Mucosa of stomach (tissue), 1 donor: ENCODE data around the gene VGF.

Source experiments
- H3K27me3 ChIP-seq: one replicate; pipeline ENCODE4 v1.7.0; 2013; ENCODE audit warnings: mild to moderate bottlenecking, low read length; ENCODE audit not compliant: control insufficient read depth, insufficient read depth
- H3K36me3 ChIP-seq: one replicate; pipeline ENCODE4 v1.7.0; 2013; ENCODE audit warnings: low read length; ENCODE audit not compliant: control insufficient read depth, insufficient read depth
- H3K4me1 ChIP-seq: one replicate; pipeline ENCODE4 v1.7.0; 2013; ENCODE audit warnings: mild to moderate bottlenecking, low read length; ENCODE audit not compliant: control insufficient read depth, insufficient read depth
- H3K4me3 ChIP-seq: one replicate; pipeline ENCODE4 v1.7.0; 2013; ENCODE audit warnings: low read length
- H3K9ac ChIP-seq: one replicate; pipeline ENCODE4 v1.7.0; 2013; ENCODE audit warnings: mild to moderate bottlenecking, low read length, moderate library complexity
- H3K9me3 ChIP-seq: one replicate; pipeline ENCODE4 v1.7.0; 2013; ENCODE audit warnings: mild to moderate bottlenecking, low read length, moderate library complexity; ENCODE audit not compliant: control insufficient read depth
- donor health status: Pancreatic carcinoma.

Gene VGF

DNA sequence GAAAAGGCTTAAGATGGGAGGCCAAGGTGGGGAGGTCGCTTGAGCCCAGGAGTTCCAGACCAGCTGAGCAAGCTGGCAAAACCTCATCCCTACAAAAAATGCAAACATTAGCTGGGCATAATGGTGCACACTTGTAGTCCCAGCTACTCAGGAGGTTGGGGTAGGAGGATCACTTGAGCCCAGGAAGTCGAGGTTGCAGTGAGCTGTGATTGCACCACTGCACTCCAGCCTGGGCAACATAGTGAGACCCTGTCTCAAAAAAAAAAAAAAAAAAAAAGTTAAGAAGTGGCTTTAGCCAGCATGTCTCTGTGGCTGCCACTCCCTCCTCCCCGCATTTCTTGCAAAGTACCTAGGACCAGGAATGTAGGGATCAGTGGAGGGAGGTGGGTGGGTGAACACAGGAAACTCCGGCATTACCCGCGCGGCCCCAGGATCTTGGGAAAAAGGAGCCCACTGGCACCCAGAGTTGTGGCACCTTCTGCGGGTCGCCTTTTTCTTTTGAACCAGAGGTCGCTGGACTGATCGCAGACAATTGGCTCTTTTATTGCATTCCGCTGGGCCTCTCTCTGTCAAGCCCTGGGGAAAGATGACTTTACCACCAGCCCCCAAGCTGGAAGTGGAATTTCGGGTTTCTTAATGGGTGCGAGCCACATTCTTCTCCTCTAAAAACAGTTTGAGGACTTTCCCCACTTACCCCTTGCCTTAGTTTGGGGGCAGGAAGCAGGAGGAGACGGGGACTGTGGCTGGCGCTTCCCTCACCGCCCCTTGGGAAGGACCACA, 3.5 kb downstream of the VGF start:
- peaks cover 29% of the 10 kb centered on the region for H3K4me1 ChIP-seq
- H3K27me3 ChIP-seq: peaks cover 46% of the 10 kb centered on the region
- H3K9me3 ChIP-seq: no peaks in the 10 kb centered on the region
- H3K36me3 ChIP-seq: peaks cover 5% of the 10 kb centered on the region
- no peak overlapping the region for H3K4me3 ChIP-seq
- H3K9ac ChIP-seq: no peak overlapping the region

DNA sequence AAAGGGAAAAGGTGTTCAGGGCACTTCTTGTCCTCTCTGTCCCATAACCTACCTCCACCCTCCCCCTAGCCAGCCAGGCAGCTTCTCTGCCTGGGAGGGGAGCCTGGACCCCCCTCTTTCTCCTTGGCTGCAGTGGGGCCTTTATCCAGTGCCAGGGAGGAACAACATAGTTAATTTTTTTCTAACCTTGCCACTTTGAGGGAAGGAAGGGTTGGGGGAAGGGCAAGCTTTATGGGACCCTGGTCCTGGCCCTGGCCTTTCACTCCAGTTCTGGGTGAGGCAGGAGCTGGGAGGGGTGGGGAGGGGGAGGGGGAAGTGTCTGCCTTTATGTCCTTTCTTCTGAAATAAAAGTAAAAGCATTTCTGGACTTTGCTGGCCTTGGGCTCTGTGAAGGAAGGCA, 4.5 kb downstream of the VGF start:
- Histone ChIP-seq H3K9ac (no peak overlapping the region), H3K27me3 (peaks cover 37% of the 10 kb centered on the region), H3K36me3 (peaks cover 5% of the 10 kb centered on the region), H3K4me3 (no peak overlapping the region), H3K9me3 (no peaks in the 10 kb centered on the region), H3K4me1 (peaks cover 33% of the 10 kb centered on the region)

DNA sequence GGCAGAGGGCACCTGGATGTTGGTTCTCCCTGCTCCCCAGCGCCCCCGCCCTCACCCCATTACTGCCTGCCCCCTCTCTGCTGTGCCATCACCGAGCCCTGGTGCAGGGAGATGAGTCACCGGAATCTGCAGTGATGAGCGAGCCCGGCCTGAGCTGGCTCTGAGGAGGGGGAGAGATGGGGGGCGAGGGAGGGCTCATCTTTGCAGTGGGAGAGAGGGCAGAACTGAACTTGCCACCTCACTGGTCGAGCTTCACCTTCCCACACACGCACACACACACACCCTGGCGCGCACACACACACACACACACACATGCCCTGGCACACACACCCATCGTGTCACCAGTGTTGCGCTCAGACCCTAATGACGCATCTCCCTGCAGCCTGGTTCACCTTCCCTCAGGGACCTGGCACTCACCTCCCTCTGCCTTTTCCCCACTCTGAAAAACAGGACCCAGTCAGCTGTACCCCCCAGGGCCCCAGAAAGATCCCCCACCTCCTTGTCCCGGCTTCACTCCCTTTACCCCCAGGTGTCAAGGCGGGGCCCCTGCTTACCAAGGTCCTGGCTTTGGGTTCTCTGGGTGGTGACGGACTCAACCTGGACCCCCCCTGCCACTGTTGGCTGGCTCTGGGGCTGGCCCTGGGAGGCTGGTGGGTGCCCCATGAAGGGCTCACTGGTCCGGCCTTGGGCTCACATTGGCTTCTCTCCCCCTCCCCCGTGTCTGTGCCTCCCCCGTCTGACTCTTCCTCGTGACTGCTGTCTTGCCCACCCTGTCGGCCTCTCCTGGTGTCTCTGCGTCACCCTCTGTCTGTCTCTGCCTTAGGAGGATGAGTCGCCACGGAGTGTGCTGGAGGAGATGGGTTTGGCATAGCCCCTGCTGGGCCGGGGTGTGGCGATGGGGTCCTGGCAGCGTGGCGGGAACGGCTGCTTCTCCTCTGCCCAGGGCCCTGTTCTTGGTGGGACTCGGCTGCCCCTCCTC, 5.4 kb downstream of the VGF start:
- H3K4me3 ChIP-seq: no peak overlapping the region
- H3K36me3 ChIP-seq: peaks cover 5% of the 10 kb centered on the region
- no peak overlapping the region for H3K9ac ChIP-seq
- H3K4me1 ChIP-seq: peaks cover 31% of the 10 kb centered on the region
- H3K27me3 ChIP-seq: peaks cover 30% of the 10 kb centered on the region
- H3K9me3 ChIP-seq: no peaks in the 10 kb centered on the region

DNA sequence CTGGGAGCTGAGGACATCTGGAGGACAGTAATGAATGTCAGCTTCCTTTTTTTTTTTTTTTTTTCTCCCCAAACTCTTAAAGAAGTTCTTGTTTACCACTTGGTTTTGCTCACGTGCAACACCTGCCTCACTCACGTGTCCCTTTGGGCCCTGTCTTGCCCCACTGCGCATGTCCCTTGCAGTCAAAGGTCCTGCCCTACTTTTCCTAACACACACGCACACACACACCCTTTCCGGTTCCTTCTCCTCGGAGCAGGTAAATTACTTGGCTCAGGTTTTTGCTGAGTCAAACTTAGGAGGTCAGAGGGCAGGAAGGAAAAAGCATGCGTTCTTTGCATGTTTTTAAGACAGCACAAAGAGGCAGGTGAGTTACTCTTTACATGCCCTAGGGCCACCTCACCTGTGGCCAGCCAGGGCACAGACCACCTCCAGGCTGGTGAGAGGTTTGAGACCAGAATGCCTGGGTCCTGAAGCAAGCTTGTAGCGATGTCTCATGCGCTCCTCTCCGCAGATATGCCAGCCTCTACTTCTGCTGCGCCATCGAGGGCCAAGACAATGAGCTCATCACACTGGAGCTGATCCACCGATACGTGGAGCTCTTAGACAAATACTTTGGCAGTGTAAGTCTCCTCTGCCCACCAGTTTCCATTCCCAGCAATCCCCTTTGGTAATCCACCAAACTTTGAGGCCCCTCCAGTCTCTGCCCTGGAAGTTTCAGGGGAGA, 8.3 kb downstream of the VGF start:
- Histone ChIP-seq H3K9me3 (no peaks in the 10 kb centered on the region), H3K4me1 (peaks cover 19% of the 10 kb centered on the region), H3K4me3 (no peak overlapping the region), H3K27me3 (peaks cover 3% of the 10 kb centered on the region), H3K36me3 (peaks cover 5% of the 10 kb centered on the region), H3K9ac (no peak overlapping the region)

DNA sequence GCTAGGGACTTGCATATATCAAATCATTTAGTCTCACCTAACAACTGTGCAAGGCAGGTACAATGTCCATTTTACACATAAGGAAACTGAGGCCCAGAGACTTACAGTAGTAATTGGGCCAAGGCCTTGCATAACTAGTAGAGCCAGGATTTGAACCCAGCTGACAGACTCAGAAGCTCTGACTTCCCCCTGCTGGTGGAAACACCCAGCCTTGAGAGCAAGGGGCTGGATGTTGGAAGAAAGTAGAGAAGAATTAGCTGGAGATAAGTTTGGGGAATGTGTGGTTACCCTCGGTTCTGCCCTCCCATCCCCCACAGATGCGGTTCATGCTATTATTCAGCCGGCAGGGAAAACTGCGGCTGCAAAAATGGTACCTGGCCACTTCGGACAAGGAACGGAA, 9.1 kb downstream of the VGF start:
- no peak overlapping the region for H3K9ac ChIP-seq
- no peak overlapping the region for H3K4me3 ChIP-seq
- H3K36me3 ChIP-seq: peaks cover 5% of the 10 kb centered on the region
- H3K27me3 ChIP-seq: no peaks in the 10 kb centered on the region
- H3K9me3 ChIP-seq: no peaks in the 10 kb centered on the region
- H3K4me1 ChIP-seq: peaks cover 19% of the 10 kb centered on the region

DNA sequence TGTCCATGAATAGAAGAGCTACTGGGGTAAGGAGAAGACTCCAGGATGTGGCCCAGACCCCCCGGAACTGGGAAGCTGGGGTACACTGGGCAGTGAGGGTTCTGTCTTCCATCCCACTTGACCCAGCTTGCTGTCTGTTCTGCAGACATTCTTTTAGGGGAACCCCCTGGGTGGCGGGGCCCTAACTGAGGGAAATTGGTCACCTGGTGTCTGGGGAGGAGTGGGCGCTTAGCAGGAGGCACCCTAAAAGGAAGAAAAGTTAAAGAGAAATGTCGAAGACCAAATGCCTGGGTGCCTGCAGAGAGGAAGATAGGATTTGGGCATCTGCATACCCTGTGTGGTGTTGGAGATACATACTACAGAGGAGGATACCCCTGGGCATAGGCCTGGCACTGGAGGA, 10.1 kb downstream of the VGF start:
- peaks cover 19% of the 10 kb centered on the region for H3K4me1 ChIP-seq
- H3K27me3 ChIP-seq: no peaks in the 10 kb centered on the region
- peaks cover 5% of the 10 kb centered on the region for H3K36me3 ChIP-seq
- H3K9ac ChIP-seq: peak overlapping the region; percentile 75
- H3K9me3 ChIP-seq: no peaks in the 10 kb centered on the region
- peak overlapping the region; percentile 19 for H3K4me3 ChIP-seq

DNA sequence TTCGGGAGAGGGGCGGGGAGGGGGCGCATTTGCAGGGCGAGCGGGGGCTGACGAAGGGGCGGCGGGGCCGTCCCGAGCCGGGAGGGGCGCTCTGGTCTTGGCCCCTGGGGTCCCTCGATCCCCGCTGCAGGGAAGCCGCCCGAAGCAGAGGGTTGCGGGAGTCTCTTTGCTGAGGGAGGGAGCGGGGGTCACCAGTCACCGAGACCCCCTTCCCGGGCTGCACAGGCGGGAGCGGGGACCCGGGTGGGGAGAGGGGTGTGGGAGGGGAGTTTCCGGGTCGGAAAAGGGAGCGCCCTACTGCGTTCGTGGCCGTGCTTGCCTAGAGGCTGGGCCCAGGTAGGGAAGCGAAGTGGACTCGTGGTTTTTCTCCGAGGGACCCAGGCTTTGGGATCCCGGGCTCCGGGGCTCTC, 10.7 kb downstream of the VGF start:
- H3K4me1 ChIP-seq: peaks cover 19% of the 10 kb centered on the region
- H3K27me3 ChIP-seq: no peaks in the 10 kb centered on the region
- peaks cover 5% of the 10 kb centered on the region for H3K36me3 ChIP-seq
- peak overlapping the region; percentile 19 for H3K4me3 ChIP-seq
- H3K9me3 ChIP-seq: no peaks in the 10 kb centered on the region
- H3K9ac ChIP-seq: peak overlapping the region; percentile 75

DNA sequence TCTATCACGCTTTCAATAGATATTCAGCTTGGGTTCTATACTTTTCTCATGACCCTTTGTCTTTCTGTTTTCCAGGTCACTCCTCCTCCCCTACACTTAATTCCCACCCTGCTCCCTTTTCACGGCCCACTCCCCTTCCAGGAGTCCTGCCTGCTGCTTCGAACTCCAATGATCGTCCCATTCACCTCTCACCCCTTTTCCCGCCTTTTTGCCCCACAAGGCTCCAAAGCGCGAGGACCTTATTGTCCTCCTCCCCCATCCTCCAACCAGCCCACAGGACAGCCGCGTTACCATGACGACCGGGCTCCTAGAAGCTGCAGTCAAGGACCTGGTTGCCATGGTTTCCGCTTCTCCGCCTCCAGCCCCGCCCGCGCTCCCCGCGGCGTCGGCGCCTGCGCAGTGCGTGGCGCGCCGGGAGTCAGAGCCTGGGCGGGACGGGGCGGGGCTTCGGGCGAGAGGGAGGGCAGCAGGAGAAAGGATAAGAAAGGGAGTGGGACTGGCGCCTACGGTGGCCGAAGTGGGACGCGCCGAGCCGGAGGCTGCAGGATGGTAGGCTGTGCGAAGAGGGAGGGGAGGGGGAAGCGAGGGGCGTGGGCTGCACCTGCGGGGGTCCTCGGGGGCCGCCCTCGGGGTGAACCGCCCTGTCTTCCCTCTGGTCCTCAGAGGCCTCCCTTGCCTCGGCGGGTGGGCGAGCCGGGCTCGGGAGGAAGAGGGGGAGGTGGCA, 11.2 kb downstream of the VGF start, which contains the start of gene AP1S1:
Gene AP1S1 (plus strand): TSS at position 508 of the 724 bp plus-strand sequence. CDS start 39 bp downstream, at position 547.
- Histone ChIP-seq H3K4me3 (peak within 1 kb of the TSS; percentile 19), H3K27me3 (no peaks in the 10 kb centered on the region), H3K4me1 (peaks cover 19% of the 10 kb centered on the region), H3K36me3 (peaks cover 5% of the 10 kb centered on the region), H3K9me3 (no peaks in the 10 kb centered on the region), H3K9ac (peak within 1 kb of the TSS; percentile 75)

DNA sequence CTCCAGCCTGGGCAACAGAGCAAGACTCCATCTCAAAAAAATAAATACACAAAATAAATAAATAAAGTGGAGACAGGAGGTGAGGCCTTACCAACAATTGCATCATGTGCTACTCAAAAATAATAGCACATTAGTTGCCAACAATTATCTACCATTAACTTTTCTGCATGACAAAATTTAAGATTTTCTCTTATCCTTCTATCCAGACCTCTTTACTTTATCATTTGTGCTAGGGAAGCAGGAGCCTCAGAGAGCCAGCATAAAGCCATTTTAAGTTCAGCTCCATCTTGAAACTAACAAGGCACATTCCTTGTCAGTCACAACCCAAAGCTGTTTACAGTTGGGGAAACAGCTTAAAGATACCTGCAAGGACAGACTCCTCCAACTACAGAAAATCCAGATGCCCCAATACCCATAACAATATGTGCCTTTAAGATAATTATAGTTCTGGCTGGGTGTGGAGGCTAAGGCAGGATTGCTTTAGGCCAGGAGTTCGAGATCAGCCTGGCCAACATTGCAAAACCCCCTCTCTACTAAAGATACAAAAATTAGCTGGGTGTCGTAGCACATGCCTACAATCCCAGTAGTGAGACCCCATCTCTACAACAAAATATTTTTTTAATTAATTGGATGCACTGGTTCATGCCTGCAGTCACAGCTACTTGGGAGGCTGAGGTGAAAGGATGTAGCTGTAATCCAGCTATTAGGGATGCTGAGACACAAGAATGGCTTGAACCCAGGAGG, 13.3 kb downstream of the VGF start:
- H3K4me1 ChIP-seq: peaks cover 19% of the 10 kb centered on the region
- no peaks in the 10 kb centered on the region for H3K27me3 ChIP-seq
- H3K9me3 ChIP-seq: no peaks in the 10 kb centered on the region
- no peak overlapping the region for H3K9ac ChIP-seq
- no peak overlapping the region for H3K4me3 ChIP-seq
- no peaks in the 10 kb centered on the region for H3K36me3 ChIP-seq

DNA sequence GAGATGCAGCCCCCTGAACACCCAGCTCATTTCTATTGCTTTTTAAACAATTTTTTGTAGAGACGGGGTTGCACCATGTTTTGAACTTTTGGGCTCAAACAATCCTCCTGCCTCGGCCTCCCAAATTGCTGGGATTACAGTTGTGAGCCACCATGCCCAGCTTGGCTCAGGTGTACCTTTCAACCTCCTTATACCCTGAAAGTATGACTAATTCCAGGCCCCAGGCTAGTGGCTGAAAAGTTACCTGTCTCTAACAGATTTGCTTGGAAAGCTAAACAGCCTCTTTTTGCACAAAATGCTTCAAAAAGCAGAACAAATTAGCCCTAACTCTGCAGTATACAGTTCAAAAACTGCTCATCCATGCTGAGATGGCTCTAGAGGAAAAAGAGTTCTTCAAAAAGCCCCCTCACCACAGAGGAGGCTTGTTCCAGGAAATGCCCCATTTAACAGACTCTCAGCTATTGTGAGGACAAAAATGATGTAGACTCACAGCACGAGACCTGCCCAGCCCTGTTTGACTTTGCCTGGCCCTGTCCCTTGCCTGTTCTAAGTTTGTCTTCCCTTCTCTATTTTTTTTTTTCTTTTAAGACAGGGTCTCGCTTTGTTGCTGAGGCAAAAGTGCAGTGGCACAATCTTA, 24.5 kb downstream of the VGF start:
- Histone ChIP-seq H3K9me3 (no peaks in the 10 kb centered on the region), H3K9ac (no peak overlapping the region), H3K27me3 (peaks cover under 1% of the 10 kb centered on the region), H3K36me3 (no peaks in the 10 kb centered on the region), H3K4me3 (no peak overlapping the region), H3K4me1 (peaks cover 16% of the 10 kb centered on the region)
